Calu3 (cell line): ENCODE measurements around the gene CYP11A1. TPM values are rescaled to one million over a fixed set of nuclear protein-coding genes. Genes with fewer than 3 reads are reported as not detected.

Experiments used
- BruUV-seq: library from RNA; stranded (reverse); fragments of 400-500 nt; replicated peaks from 2 replicates; lab custom pipeline; 2021; lab: Mats Ljungman, UMichigan
- CTCF ChIA-PET: fragments of 300-600 bp; sonication (Branson Sonifier 250); formaldehyde crosslinking; loops from one replicate; lab custom pipeline; 2022; ENCODE audit warnings: antibody characterized with exemption; lab: Charles Lee
- DNase-seq: peaks from one replicate; pipeline ENCODE4 v3.0.0; 2022
- H3K27ac Mint-ChIP-seq: one replicate; pipeline ENCODE4 v1.8.0; 2022; ENCODE audit warnings: mixed read lengths; ENCODE audit not compliant: unreplicated experiment
- H3K27me3 Mint-ChIP-seq: one replicate; pipeline ENCODE4 v1.8.0; 2022; ENCODE audit warnings: mixed read lengths; ENCODE audit not compliant: unreplicated experiment
- H3K36me3 Mint-ChIP-seq: one replicate; pipeline ENCODE4 v1.8.0; 2022; ENCODE audit warnings: mild to moderate bottlenecking, moderate library complexity, mixed read lengths; ENCODE audit not compliant: insufficient read depth, unreplicated experiment
- H3K4me1 Mint-ChIP-seq: one replicate; pipeline ENCODE4 v1.8.0; 2022; ENCODE audit warnings: mild to moderate bottlenecking, low read depth, mixed read lengths; ENCODE audit not compliant: unreplicated experiment
- H3K4me3 Mint-ChIP-seq: one replicate; pipeline ENCODE4 v1.8.0; 2022; ENCODE audit warnings: mild to moderate bottlenecking, low read depth, moderate library complexity, mixed read lengths; ENCODE audit not compliant: unreplicated experiment
- H3K9me3 Mint-ChIP-seq: one replicate; pipeline ENCODE4 v1.8.0; 2022; ENCODE audit warnings: low read depth, mixed read lengths; ENCODE audit not compliant: unreplicated experiment
- intact Hi-C: fragments of 100-400 bp; cut with micrococcal nuclease; formaldehyde crosslinking; loops from one replicate; pipeline ENCODE4 v1.10.0; 2022; ENCODE audit not compliant: unreplicated experiment
- total RNA-seq: library from RNA; stranded (reverse); gene quantifications from 2 replicates; pipeline ENCODE4 v1.2.3, GENCODE V29; 2022
- TF ChIP-seq, protein P1 (sequence below): fragments of 200-600 bp; IDR thresholded peaks from one replicate; pipeline ENCODE4 v1.8.0; 2022; ENCODE audit warnings: antibody characterized with exemption; ENCODE audit not compliant: unreplicated experiment

Gene CYP11A1
- total RNA-seq, 1 experiment from 2014 or later = not detected

DNA sequence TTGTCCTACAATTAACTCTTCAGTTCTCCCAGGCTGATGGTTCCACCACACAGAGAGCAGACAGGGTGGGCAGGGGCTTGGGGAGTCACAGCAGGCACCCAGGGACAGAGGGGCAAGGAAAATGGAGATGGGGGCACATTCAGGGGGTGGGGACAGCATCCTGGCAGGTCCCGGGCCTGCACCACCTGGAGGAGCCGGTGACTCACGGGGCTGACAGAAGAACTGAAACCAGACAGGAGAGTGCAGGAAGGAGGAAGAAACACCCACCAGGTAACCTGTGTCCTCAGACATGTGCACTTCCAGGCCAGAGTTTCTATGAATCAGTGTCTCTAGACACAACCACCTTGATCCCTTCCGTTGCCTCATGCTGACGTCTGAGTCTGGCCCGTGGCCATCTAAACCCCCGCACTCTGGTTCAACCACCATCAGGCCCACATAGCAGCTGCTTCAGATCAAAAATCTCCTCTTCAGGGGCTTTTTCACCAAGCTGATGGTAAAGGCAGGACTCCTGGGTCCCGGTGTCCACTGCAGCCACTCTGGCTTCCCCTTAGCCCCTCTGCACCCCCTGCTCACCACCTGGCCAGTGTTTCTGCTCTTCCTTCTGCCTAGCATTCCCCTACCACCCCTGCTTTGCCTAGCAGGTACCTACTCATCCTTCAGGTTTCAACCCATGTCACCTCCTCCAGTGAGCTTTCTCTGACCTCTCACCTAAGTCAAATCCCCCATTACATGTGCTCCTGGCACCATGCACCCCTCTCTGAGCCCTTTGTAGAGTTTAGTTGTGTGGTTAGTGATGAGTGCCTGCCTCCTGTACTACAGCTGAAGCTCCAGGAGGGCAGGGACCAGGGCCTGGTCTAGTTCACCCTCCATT lies 16.5 kb upstream of the CYP11A1 start:
- no peaks in the 10 kb centered on the region for H3K9me3 Mint-ChIP-seq
- peak; percentile 92 for DNase-seq
- intact Hi-C loops = no loop called here
- CTCF ChIA-PET = interaction anchor here (1.0 to 2.6 kb wide), 6 partner anchors 10 to 59 kb away, joined by 3 to 25 read pairs (median 5); no protein-coding TSS in a partner anchor
- TF ChIP-seq, protein P1, sequence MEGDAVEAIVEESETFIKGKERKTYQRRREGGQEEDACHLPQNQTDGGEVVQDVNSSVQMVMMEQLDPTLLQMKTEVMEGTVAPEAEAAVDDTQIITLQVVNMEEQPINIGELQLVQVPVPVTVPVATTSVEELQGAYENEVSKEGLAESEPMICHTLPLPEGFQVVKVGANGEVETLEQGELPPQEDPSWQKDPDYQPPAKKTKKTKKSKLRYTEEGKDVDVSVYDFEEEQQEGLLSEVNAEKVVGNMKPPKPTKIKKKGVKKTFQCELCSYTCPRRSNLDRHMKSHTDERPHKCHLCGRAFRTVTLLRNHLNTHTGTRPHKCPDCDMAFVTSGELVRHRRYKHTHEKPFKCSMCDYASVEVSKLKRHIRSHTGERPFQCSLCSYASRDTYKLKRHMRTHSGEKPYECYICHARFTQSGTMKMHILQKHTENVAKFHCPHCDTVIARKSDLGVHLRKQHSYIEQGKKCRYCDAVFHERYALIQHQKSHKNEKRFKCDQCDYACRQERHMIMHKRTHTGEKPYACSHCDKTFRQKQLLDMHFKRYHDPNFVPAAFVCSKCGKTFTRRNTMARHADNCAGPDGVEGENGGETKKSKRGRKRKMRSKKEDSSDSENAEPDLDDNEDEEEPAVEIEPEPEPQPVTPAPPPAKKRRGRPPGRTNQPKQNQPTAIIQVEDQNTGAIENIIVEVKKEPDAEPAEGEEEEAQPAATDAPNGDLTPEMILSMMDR = no peak
- H3K27me3 Mint-ChIP-seq = no peaks in the 10 kb centered on the region
- BruUV-seq = TSS peak; percentile 24
- H3K27ac Mint-ChIP-seq = peak overlapping the region; percentile 90
- H3K4me1 Mint-ChIP-seq = peaks cover 87% of the 10 kb centered on the region
- peaks cover 25% of the 10 kb centered on the region for H3K36me3 Mint-ChIP-seq
- peak overlapping the region; percentile 32 for H3K4me3 Mint-ChIP-seq

DNA sequence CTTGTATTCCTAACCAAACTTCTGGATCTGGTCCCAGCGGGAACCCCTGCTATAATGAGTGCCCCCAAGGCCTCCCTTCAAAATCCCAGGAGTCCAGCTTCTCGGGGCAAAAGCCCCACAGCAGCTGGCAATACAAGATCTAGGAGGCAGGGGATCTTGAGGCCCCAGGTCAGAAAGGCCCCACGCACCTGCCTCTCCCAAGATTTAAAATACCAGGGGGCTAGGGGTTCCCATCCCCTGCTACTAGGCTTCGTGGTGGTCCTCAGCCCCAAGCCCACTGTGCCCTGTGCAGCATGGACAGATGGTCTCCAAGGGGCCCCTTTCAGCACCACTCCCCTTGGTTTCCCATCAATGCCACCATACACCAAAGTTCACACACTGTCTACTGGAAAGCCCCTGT lies 15.8 kb upstream of the CYP11A1 start:
- peak overlapping the region; percentile 90 for H3K27ac Mint-ChIP-seq
- BruUV-seq = TSS peak; percentile 34
- DNase-seq = no peak
- intact Hi-C loops = no loop called here
- H3K27me3 Mint-ChIP-seq = no peaks in the 10 kb centered on the region
- H3K36me3 Mint-ChIP-seq = peaks cover 25% of the 10 kb centered on the region
- peak overlapping the region; percentile 32 for H3K4me3 Mint-ChIP-seq
- H3K4me1 Mint-ChIP-seq = peaks cover 86% of the 10 kb centered on the region
- H3K9me3 Mint-ChIP-seq = no peaks in the 10 kb centered on the region
- CTCF ChIA-PET = interaction anchor here (1.9 to 2.6 kb wide), 3 partner anchors 9 to 57 kb away, joined by 8 to 25 read pairs (median 23); no protein-coding TSS in a partner anchor
- TF ChIP-seq, protein P1 = no peak

DNA sequence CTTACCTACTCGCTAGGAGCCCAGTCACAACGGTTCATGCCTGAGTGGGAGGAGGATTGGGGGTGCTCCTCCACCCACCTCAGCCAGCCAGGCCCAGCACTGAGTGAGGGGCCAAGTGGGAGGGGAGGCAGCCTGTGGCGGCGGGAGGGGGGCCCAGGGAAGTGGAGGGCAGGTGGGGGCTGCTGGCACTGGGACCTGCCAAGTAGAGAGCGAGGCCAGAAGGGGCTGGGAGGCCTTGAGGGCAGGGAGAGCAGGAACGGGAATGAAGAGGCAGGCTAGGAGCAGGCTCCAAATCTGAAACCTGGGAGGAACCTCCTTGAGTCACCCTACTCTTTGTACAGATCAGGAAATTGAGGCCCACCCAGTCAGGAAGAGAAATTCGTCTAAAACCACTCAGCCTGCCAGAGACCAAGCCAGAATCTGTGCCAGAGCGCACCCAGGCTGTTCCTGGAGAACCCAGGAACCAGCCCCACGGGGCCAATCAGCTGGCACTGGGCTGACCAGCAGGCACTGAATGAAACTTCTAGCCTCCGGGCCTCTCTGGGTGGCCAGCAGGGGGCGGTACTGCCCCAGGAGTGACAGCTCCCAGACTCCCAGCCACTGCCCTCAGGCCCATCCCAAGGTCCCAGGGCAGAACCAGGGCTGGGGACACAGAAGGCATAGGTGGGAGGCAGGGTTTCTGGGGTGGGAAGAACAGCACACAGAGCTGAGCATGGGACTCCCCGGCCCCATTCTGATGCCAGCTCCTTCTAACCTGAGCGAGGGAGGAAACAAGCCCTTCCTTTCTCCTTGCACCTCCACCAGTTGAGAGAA lies 14.8 kb upstream of the CYP11A1 start:
- H3K36me3 Mint-ChIP-seq = peaks cover 25% of the 10 kb centered on the region
- TF ChIP-seq, protein P1 = peak; percentile 99
- peaks cover 76% of the 10 kb centered on the region for H3K4me1 Mint-ChIP-seq
- intact Hi-C loops = loop anchor here (1.0 kb wide), 1 partner anchor 56 kb away; no protein-coding TSS in a partner anchor
- no peak overlapping the region for H3K4me3 Mint-ChIP-seq
- peak overlapping the region; percentile 90 for H3K27ac Mint-ChIP-seq
- DNase-seq = peak; percentile 98
- no peaks in the 10 kb centered on the region for H3K27me3 Mint-ChIP-seq
- H3K9me3 Mint-ChIP-seq = no peaks in the 10 kb centered on the region
- CTCF ChIA-PET = interaction anchor here (0.7 to 1.9 kb wide), 17 partner anchors 15 to 107 kb away, joined by 3 to 23 read pairs (median 4); partner anchors contain the start of genes SEMA7A and UBL7
- TSS peak; percentile 10 for BruUV-seq

DNA sequence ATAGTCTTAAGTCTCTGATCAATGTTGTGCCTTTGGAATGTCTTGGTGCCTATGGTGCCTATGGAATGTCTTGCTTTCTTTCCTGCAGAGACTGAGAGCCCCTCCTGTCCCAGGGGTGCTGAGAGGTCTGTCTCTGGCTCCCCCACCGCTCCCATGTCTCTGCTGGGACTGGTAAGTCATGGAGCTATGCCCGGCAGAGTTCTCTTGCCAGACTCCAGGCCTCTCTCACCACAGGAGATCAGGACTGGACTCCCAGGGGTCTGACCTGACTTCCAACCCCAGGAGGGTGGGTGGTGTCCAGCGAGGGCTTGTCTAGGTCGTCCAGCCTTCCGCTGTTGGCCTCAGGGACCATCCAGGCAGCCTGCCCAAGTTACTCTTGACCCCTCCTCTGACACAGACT lies 14.0 kb upstream of the CYP11A1 start:
- Mint-ChIP-seq H3K4me3 (no peak overlapping the region), H3K27ac (peak overlapping the region; percentile 90), H3K9me3 (no peaks in the 10 kb centered on the region), H3K4me1 (peaks cover 81% of the 10 kb centered on the region), H3K36me3 (peaks cover 25% of the 10 kb centered on the region), H3K27me3 (no peaks in the 10 kb centered on the region)
- CTCF ChIA-PET = interaction anchor here (0.9 to 1.9 kb wide), 7 partner anchors 26 to 101 kb away, joined by 3 to 23 read pairs (median 4); no protein-coding TSS in a partner anchor
- no TSS peak for BruUV-seq
- intact Hi-C loops = no loop called here
- TF ChIP-seq, protein P1 = no peak
- no peak for DNase-seq
